Fibroblast of upper back skin (primary cell): ENCODE measurements around the gene CABCOCO1.
"Not testable (repeated sequence)": the region's sequence is repeated elsewhere in the genome, so short reads cannot be mapped to it uniquely, and the experiment has no call there.

Source experiments
- DNase-seq: peaks from one replicate; pipeline ENCODE4 v3.0.0-alpha.2; 2013

The CABCOCO1 gene

DNA sequence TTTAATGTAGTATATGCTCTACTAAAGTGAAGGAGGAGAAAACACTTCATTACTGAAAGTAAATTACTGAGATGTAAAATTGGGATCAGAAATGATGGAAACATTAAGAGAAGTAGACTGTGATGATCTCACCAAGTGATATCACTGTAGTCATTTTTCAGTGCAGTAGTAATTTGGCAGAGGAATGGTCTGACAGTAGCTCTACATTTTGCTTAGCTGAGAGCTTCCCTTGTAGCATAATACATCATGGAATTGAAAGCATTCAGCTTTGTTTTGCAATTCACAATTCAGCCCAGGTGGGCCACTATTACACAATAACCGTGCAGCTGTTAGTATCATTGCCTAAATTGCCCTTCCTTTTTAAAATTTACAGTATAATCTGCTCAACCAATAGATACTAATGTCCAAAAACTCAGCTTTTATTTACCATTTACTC, 19.4 kb upstream of the CABCOCO1 start:
- DNase-seq, result peak; percentile 91

DNA sequence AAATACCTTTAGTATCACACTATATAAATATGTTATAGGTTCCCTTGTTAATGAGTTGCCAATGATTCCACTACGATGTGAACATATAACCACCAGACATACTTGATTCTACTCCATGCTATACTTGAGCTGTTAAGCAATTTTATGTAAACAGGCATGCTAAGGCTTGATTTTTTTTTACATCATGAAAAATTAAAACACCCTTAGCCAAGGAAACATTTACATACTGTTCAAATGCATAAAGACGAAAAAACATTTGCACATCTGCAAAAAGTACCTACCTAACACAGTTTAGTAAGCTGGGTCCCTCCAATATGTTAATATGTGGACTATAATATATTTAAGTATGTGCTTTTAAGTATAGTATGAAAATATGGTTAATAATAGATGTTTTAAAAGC, 9.0 kb upstream of the CABCOCO1 start:
- DNase-seq, result no peak

DNA sequence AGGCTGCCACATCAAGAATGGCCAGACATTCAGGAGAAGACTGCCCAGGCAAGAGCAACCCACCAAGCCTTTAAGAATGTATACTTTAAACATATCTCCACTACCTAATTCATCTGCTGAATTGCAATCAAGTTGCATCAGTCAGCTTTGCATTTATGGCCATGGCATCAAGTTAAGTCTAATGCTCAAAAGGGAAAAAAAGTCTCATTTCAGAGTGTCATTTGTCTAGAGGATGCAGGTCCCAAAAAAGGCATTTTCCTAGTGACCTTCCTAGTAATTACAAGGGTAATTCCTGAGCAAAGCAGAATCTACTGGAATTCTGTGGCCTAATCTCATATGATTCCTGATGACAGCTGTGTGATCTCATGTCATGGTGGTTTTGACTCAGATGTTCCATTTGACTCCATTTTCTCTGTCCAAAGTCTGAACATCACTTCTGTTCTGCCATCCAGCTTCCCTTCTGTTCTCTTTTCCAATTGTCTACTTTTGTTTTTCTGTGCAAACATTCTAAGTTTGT, 7.3 kb upstream of the CABCOCO1 start:
- DNase-seq, result peak; percentile 76

DNA sequence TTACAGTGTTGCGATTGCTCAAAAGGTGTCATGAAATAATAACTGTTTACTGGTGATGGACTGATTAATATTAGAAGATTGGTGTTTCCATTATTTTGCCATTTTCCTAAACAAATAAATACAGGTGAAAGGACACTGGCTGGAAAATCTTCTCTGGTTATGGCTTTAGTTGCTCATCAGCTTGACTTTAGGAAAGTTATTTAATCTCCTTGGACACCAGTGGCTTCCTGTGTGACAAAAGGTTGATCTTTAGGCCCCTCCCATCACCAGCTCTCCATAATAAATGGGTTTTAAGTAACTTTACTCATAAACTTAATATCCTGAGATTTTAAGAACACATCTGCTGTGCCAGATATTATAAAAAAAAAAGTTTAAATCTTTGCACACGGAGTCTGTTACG, 737 bp downstream of the CABCOCO1 start:
- no peak for DNase-seq

DNA sequence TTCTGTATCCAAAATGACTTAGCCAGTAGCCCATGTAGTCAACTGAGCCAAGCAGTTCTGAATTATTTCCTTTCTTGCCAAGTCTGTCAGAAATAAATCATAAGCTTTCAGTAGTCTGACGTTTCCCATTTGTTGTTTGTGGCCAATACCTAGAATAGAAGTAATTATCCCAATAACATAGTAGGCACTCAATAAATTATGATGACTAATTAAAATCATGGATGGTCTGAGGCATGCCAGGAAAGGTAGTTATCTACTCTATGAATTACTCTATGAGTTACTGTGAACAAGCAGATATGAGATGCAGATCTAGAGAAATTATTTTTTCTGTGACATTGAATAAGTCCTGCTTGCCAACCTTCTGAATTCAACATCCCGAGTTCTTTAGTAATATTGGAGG, 2.3 kb downstream of the CABCOCO1 start:
- DNase-seq, result no peak

- no peak for DNase-seq
These were observed 6.5 kb downstream of the CABCOCO1 start for GRCh38 chr10:61669161-61669725.

DNA sequence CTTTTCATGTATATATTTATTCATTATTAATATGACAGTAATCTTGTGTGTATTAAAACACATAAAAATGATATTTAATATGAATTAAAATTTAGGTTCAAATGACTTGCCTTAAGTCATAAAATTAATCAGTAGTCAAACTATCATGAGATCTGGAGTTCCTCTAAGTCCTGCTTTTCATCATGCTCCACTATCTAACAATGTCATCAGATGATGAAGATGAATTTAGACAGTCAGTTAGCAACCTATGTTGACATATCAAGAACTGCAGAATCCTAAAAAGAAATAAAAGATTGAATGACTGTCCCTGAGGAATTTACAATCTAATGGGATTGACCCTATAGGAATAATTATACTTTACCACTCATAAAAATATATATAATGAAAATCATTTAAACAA, 7.1 kb downstream of the CABCOCO1 start:
- no peak for DNase-seq

GRCh38 chr10:61673360-61673759, 10.6 kb downstream of the CABCOCO1 start:
- no peak for DNase-seq

GRCh38 chr10:61682323-61682722, 19.6 kb downstream of the CABCOCO1 start:
- no peak for DNase-seq

DNA sequence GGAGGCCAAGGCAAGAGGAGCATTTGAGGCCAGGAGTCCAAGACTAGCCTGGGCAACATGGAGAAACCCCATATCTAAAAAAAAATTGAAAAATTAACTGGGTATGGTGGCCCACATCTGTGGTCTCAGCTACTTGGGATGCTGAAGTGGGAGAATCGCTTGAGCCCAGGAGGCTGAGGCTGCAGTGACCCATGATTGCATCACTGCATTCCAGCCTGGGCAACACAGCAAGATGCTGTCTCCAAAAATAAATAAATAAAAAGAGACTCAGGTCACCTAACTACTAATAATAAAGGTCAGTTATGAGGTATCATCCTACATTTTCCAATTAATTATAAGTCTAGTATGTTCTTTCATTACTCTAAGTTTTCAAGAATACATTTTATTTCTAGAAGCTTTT, 20.6 kb downstream of the CABCOCO1 start:
- no peak for DNase-seq

DNA sequence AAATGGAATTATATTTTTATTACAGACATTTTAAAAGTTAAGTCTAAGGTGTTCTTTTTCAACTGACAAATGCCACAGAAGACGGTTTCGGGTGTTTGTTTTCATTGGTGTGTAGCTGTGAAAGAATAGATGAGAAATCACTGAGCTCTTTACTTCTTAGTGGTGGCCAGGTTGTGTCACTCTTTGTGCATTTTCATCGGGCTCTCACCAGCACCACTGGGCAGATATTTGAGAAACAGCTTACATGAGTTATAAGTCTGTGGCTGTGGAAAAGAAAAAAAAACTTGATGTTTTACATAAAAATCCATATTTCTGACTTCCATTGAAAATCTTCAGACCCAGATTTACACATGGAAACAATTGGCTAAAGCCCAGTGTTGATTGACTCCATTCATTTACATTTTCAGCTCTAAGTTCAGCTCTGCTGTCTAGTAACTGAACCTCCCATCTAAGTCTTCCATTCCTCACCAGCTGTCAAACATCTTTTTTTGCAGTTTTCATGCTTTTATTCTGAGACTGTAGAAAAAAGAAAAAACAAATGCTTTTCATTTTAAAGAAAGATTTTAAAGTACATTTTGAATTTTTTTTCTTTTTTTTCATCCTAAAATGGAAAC, 22.3 kb downstream of the CABCOCO1 start:
- no peak for DNase-seq

DNA sequence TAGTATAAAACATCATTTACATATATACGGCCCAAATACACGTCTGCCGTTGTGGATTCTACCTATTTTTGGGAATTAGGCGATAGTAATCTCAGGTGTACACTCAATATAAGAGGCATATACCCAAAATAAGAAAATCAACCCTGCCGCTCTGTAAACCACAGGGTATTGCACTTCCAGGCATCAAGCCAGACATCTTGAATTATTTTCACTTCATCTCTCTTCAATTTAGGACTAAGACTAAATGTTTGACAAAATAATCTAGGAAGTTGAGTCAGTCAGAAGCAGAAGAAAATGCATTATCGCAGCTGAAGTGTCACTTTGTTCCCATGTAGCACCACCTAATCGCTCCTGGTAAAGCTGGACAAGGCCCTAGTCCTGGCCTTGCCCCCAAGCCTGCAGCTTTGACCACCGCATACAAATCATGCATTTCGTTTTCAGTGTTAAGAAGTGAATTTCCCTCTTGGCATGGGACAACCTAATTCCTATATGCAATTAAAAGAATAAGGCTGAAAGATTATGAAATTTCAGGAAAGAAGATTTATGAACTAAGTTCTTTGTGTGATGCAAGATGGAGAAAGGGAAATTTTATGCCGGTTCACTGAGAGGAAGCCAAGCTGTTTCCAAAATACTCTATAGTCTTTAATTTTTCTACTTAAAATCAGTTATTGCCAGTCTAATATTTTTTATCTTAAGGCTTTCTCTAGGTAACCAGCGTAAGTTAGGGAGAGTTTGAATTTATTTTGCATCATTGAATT, 26.0 kb downstream of the CABCOCO1 start:
- DNase-seq, result peak; percentile 46

- not testable (repeated sequence) for DNase-seq
These were observed 28.9 kb downstream of the CABCOCO1 start for GRCh38 chr10:61691667-61692066.

GRCh38 chr10:61692447-61693010, 29.8 kb downstream of the CABCOCO1 start:
- no peak for DNase-seq

DNA sequence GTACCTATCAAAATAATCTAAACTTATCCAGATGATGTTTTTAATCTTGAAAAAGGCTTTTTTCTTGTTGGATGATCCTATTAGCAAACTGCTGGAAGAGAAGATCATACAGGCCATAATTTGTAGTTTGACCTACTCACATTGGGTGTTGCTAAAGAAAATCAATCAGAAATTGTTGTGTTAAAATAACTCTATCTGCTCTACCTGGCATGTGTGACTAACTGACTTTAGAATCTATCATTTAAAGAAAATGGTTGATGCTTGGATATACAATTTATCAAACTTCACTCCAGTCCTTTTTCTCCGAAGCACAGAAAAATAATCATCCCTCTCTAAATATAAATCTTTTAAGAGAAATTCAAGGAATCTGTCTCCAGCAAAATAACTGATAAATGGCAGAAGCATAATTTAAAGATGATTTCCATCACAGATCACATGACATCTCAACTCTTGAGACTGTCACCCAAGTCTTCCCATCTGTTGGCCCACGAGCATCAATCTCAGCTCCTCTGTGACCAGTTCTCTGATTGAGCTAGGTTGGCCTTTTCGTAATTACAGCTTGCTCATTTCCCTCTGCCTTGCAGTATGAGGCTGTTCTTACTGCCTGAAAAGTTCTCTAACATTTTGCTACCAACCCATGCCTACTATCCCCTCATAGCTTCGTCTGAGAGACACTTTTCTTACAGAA, 36.4 kb downstream of the CABCOCO1 start:
- DNase-seq, result no peak

DNA sequence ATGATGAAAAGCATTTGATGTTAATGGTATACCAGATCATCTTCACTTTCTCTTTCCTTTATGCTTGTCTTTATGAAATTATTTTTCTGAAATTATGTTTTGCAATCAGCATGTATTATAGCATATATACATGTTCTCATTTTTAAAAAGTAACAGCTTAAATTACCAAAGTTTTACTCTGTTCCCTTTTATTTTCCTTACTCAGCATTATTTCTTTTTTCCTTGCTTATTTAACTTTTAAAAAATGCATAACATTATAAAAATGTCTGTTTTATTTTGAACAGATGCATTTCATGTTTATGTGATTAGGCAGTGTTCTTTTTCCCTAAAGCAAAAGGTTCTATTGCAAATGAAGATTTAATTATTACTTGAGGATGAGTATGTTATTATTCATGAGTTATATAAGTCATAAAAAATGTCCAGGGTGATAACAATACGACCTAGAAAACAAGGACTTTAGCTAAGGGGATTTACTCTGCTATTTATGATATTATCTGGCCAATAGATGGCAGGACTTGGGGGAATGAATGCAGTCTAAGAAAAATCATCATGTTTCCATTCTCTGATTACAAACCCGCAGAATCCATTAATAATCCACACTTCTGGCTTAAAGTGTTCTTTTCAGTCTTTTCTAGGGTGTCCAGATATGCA, 38.5 kb downstream of the CABCOCO1 start:
- DNase-seq, result no peak

DNA sequence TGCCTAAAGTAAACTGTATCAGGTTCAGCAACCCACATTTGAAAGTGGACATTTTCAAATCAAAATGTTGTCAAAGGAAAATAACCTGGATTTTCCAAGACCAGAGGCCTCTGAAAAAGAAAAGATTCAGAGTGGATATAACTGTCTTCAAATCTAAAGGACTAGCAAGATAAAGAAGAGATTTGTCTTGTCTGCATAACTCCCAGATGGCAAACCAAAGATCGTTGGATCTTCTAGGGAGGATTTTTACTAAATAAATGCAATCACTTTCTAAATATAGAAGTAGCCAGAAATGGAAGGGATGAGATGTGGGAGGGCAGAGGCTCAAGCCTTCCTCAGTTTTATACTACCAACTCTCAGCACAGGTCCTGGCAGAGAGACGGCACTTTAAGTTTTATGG, 39.0 kb downstream of the CABCOCO1 start:
- no peak for DNase-seq

DNA sequence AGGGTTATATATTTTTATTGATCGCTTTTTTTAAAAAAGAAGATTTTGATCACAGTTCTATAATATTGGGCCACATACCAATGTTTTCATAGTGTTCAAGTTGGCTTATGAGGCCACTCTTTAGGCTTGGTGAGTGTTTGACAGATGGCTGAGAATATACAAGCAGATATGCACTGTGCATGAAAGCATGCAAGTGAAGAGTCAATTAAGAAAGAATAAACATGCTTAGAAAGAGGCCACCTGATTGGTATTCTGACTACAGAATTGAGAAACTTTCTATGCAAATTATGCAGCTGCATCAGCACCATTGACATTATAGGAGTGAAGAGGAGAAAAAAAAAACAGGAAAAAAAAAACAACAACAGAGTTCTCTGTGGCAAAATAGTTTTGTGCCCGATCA, 39.9 kb downstream of the CABCOCO1 start:
- no peak for DNase-seq

DNA sequence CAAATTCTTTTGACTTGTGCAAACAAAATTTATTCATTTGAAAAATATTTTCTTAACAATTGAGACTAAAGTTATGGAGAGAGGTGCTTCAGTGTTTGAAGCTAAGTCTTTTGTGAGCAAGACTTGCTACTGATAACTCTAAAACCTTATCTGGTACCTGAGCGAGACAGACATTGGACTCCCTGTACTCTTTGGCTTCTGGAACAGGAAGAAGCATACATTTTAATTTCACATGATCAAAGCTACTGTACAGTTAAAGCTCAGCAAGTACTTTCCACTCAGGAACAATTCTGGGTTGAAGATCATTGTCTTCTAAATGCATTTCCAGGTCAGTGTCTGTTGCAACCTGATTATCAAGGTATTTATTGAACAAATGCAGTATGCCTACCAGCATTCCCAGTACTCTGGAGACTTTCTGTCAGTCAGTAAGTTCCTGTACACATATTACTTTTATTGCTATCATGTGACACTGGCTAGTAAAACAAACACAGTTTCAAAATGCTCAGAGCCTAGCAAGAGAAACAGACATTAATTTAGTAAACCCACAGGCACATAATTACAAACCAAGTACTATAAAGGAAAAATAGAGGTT, 42.4 kb downstream of the CABCOCO1 start:
- DNase-seq, result no peak

DNA sequence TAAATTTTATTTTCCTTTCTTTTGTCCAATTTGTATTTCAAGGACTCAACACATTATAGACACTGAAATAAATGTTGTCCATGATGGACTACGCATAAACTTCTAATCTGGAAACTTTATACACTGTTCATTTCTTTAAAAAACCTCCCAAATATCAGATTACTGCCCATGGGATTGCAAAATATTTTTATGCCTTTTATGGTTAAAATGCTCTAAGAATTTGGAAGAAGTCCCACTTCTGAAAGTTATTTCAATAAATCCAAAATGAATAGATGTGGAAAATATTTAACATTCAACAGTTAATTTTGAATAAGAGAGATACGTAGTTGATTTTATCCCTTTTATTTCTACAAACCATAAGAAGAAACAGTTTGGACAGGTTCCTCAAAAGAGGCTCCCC, 46.1 kb downstream of the CABCOCO1 start:
- DNase-seq, result peak; percentile 66

DNA sequence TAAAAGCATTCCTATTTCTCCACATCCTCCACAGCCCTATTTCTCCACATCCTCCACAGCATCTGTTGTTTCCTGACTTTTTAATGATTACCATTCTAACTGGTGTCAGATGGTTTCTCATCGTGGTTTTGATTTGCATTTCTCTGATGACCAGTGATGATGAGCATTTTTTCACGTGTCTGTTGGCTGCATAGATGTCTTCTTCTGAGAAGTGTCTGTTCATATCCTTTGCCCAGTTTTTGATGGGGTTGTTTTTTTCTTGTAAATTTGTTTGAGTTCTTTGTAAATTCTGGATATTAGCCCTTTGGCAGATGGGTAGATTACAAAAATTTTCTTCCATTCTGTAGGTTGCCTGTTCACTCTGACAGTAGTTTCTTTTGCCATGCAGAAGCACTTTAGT, 49.4 kb downstream of the CABCOCO1 start:
- not testable (repeated sequence) for DNase-seq

DNA sequence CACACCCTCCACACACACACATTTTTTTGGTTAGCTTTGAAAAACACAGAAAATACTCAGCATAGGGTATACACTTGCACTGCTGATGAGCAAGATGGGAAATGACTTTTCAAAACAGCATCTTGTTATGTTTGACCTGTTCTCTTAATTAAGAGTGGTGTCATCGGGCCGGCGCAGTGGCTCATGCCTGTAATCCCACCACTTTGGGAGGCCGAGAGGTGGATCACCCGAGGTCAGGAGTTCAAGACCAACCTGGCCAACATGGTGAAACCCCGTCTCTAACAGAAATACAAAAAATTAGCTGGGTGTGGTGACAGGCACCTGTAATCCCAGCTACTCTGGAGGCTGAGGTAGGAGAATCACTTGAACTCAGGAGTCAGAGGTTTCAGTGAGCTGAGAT, 56.7 kb downstream of the CABCOCO1 start:
- DNase-seq, result not testable (repeated sequence)
